WERI-Rb-1 (cell line): ENCODE data around the gene ANP32A.

Experiments used
- DNase-seq: peaks from one replicate; pipeline ENCODE4 v3.0.0-alpha.2; 2020
- H3K27ac ChIP-seq: fragments of 250-450 bp; sonication (Bioruptor Pico); 2 replicates; pipeline ENCODE4 v1.5.1; 2020; ENCODE audit warnings: mild to moderate bottlenecking, moderate library complexity
- H3K27me3 ChIP-seq: fragments of 250-450 bp; sonication (Bioruptor Pico); 2 replicates; pipeline ENCODE4 v1.5.1; 2021; ENCODE audit warnings: mild to moderate bottlenecking, low read depth, moderate library complexity; ENCODE audit not compliant: insufficient read depth, severe bottlenecking
- H3K36me3 ChIP-seq: fragments of 250-450 bp; sonication (Bioruptor Pico); 2 replicates; pipeline ENCODE4 v1.5.1; 2020; ENCODE audit warnings: mild to moderate bottlenecking, moderate library complexity
- H3K4me3 ChIP-seq: 2 replicates; pipeline ENCODE4 v1.5.1; 2011; ENCODE audit warnings: low read depth, mild to moderate bottlenecking, control low read depth, low read length
- H3K9me3 ChIP-seq: fragments of 250-450 bp; sonication (Bioruptor Pico); 2 replicates; pipeline ENCODE4 v1.5.1; 2021; ENCODE audit warnings: mild to moderate bottlenecking, moderate library complexity; ENCODE audit not compliant: severe bottlenecking
- TF ChIP-seq, protein P1 (sequence below): IDR thresholded peaks from 2 replicates; pipeline ENCODE4 v1.5.1; 2011; ENCODE audit warnings: low read depth, mild to moderate bottlenecking, control low read depth, inconsistent platforms, low read length

The ANP32A gene

DNA sequence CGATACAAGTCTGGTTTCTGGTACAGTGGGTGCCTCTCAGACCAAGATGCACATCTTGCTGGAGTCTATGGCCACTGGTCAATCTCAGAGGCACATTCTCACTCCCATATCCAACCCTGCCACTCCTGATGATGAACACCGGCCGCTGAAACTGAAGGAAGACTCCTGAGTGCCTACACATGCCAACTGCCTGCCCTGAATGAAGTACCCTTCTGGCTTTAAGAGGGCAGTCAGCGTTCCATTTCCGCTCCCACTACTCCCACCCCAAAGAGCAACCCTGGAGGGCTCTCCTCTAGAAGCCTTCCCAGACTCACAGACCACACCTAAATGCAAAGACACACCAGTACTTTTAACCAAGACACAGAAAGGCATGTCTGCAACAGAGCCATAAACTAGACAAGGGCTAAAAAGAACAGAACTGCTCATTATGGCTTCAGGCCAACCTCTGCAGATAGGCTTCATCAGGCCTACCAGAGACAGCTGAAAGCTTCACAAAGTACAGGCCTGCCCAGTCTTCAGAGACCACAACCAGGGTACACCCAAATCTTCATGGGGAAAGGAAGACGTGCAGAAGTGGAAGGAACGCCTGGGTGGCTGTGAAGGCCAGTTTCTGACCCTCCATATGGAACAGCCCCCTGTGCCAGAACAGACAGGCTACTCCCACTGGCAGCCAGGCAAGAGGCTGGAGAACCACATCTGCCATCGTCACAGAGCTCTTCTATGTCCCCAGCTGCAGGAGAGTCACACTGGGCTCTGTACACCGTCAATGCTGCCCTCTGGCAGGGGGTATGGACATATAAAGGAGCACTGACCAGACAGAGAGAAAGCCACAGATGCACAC is 14.3 kb downstream of the ANP32A start:
- Histone ChIP-seq H3K27ac (no peak overlapping the region), H3K27me3 (no peaks in the 10 kb centered on the region), H3K9me3 (no peaks in the 10 kb centered on the region), H3K4me3 (no peak overlapping the region), H3K36me3 (peaks cover 61% of the 10 kb centered on the region)
- TF ChIP-seq, protein P1, sequence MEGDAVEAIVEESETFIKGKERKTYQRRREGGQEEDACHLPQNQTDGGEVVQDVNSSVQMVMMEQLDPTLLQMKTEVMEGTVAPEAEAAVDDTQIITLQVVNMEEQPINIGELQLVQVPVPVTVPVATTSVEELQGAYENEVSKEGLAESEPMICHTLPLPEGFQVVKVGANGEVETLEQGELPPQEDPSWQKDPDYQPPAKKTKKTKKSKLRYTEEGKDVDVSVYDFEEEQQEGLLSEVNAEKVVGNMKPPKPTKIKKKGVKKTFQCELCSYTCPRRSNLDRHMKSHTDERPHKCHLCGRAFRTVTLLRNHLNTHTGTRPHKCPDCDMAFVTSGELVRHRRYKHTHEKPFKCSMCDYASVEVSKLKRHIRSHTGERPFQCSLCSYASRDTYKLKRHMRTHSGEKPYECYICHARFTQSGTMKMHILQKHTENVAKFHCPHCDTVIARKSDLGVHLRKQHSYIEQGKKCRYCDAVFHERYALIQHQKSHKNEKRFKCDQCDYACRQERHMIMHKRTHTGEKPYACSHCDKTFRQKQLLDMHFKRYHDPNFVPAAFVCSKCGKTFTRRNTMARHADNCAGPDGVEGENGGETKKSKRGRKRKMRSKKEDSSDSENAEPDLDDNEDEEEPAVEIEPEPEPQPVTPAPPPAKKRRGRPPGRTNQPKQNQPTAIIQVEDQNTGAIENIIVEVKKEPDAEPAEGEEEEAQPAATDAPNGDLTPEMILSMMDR: no peak
- no peak for DNase-seq

DNA sequence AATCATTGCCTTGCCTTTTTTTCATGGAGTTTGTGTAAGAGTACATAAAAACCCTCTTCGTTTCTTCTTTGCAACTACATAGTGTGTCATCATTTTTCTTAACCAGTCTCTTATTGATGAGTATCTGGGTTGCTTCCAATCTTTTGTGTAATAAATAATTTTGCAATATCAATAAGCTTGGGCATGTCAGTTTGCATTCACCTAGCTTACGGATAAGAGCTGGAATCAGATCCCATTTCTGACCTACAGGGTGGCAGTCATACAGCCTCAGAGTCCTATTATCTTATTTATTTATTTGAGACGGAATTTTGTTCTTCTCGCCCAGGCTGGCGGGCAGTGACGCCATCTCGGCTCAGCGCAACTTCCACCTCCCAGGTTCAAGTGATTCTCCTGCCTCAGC is 18.3 kb downstream of the ANP32A start:
- TF ChIP-seq, protein P1: no peak
- H3K9me3 ChIP-seq: no peaks in the 10 kb centered on the region
- no peak overlapping the region for H3K4me3 ChIP-seq
- no peaks in the 10 kb centered on the region for H3K27me3 ChIP-seq
- no peak for DNase-seq
- H3K36me3 ChIP-seq: peaks cover 41% of the 10 kb centered on the region
- H3K27ac ChIP-seq: no peak overlapping the region

DNA sequence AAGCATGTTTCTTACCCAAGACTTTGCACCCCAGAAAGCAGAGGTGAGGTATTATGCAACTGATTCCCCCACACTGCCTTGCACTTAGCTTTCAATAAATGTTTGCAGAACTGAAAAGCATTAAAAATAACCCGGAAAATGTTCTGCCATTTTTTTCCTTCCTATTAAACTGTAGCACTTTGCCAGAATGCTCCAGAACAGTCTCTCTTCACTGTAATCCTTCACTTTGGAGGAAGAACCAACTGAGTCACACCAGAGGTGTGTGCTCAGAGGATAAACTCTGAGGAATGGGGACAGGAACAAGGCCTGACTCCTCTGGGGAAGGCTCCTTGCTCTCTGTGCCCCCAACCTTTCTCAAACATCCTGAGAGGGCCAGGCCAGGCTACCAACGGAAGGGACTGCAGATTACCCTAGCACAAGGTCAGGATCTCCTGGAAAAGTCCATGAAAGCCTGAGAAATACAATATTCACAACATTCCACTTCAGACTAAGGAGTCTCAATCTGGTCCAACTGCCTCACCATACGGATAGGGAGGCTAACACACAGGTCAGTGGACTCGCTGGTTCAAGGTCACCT is 19.0 kb downstream of the ANP32A start:
- H3K27me3 ChIP-seq: no peaks in the 10 kb centered on the region

DNA sequence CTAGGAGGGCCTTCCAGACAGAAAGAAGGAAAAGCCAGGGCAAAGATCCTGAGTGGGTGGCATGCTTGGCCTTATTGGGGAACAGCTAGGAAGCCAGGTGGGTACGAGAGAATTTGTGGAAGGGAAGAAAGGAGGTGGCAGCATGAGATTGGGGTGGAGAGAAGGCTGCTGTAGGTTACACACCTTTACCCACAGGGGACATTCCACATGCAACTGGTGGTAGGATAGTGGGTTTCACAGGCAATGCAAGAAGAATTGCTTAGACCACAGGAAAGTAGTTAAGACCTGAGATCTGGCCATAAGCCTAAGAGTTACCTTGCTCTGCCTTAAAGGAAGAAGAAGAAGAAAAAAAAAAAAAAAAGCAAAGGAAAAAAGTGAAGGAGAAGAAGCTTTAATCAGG is 19.8 kb downstream of the ANP32A start:
- DNase-seq: no peak
- Histone ChIP-seq H3K4me3 (no peak overlapping the region), H3K9me3 (no peaks in the 10 kb centered on the region), H3K27me3 (no peaks in the 10 kb centered on the region), H3K36me3 (peaks cover 38% of the 10 kb centered on the region), H3K27ac (no peak overlapping the region)
- TF ChIP-seq, protein P1: no peak

More for the DNA sequence above, 19.0 kb downstream of the ANP32A start:
- Histone ChIP-seq H3K27ac (no peak overlapping the region), H3K36me3 (peaks cover 37% of the 10 kb centered on the region), H3K9me3 (no peaks in the 10 kb centered on the region), H3K4me3 (no peak overlapping the region)
- no peak for DNase-seq
- TF ChIP-seq, protein P1: no peak

DNA sequence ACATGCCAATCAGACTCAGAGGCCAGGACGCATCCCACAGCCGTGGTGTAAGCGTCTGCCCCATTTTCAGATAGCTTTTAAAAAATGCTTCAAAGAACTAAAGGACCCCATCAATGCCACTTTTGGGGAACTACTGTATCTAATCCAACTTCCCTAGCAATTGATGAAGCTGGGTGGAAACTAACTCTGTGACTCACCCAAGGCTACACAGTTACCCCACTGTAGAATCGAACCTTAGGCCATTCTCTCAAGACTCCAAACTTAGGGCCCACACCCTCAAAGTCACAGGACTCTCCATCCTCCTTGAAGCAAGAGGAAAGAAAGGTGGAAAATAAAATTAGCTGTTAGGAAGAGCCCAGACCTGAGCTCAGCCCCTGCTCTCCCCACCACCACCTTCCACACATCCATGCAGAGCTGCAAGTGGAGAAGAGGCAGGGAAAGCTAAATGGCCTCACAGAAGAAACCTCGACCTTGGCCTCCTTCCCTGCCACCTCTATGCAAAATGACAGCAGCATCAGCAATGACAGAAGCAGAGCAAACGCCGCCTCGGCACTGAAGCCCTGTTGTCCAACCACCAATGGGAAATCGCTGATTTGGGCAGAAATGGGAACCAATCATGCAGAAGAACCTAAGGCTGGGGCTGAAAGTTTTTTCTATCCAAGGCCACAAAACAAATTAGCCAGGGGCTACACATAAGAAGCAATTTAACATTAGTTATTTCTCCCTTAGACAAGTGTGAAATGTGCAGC is 22.2 kb downstream of the ANP32A start:
- DNase-seq: no peak
- Histone ChIP-seq H3K36me3 (peaks cover 39% of the 10 kb centered on the region), H3K27me3 (no peaks in the 10 kb centered on the region), H3K9me3 (no peaks in the 10 kb centered on the region), H3K27ac (peak overlapping the region; percentile 72), H3K4me3 (no peak overlapping the region)
- TF ChIP-seq, protein P1: no peak
